Lung (tissue), 12 donors: ENCODE data around the gene CRK. TPM values are rescaled to one million over a fixed set of nuclear protein-coding genes. Genes with fewer than 3 reads are reported as not detected.
A peak's percentile ranks its signal among the peaks of the same experiment; 100 is the strongest.
"Not testable (repeated sequence)": the region's sequence is repeated elsewhere in the genome, so short reads cannot be mapped to it uniquely, and the experiment has no call there.

Experiments
- ATAC-seq: fragments of 200-7000 bp; cut with Tn5 transposase; one replicate; pipeline ENCODE4 v1.9.1; 2020; ENCODE audit warnings: moderate number of reproducible peaks; ENCODE audit not compliant: insufficient read depth, low FRiP score
- DNase-seq, 3 donors: peaks; one replicate each; pipeline ENCODE4 v3.0.0-alpha.2; 2013 to 2017
- H3K27ac ChIP-seq, 2 donors: one replicate each; pipeline ENCODE4 v1.5.1; 2013; ENCODE audit warnings: mild to moderate bottlenecking in 2 of 2, moderate library complexity in 2 of 2, control low read depth in 1 of 2, inconsistent platforms in 1 of 2, low read depth in 1 of 2, low read length in 1 of 2
- H3K27me3 ChIP-seq, 3 donors: one replicate each; pipeline ENCODE4 v1.5.1; 2013; ENCODE audit warnings: low read length in 2 of 3; ENCODE audit not compliant: control insufficient read depth in 3 of 3, insufficient read depth in 3 of 3
- H3K36me3 ChIP-seq, 4 donors: one replicate each; pipeline ENCODE4 v1.5.1; 2013; ENCODE audit warnings: low read length in 4 of 4, mild to moderate bottlenecking in 1 of 4, moderate library complexity in 1 of 4; ENCODE audit not compliant: control insufficient read depth in 4 of 4, insufficient read depth in 4 of 4
- H3K4me1 ChIP-seq, 5 donors: one replicate each; pipeline ENCODE4 v1.5.1; 2013; ENCODE audit warnings: low read length in 5 of 5, mild to moderate bottlenecking in 2 of 5, moderate library complexity in 1 of 5; ENCODE audit not compliant: control insufficient read depth in 5 of 5, insufficient read depth in 5 of 5
- H3K4me3 ChIP-seq: one replicate; pipeline ENCODE4 v1.5.1; 2013; ENCODE audit warnings: mild to moderate bottlenecking, control low read depth, moderate library complexity
- H3K9ac ChIP-seq, 2 donors: one replicate each; pipeline ENCODE4 v1.5.1; 2013; ENCODE audit warnings: low read length in 2 of 2, control low read depth in 1 of 2; ENCODE audit not compliant: insufficient read depth in 1 of 2
- H3K9me3 ChIP-seq, 4 donors: one replicate each; pipeline ENCODE4 v1.5.1; 2013; ENCODE audit warnings: low read length in 3 of 4, mild to moderate bottlenecking in 1 of 4, moderate library complexity in 1 of 4; ENCODE audit not compliant: control insufficient read depth in 4 of 4, insufficient read depth in 3 of 4
- CTCF ChIP-seq: IDR thresholded peaks from 2 replicates; pipeline ENCODE4 v1.5.1; 2012; ENCODE audit warnings: mild to moderate bottlenecking; ENCODE audit errors: control extremely low read depth, extremely low read depth
- WGBS, 2 donors: extraction: QIAGEN DNeasy Blood & Tissue Kit; methylation state at CpG; one replicate each; pipeline ENCODE4 v1.1.7; 2013; 5-methylcytosine and 5-hydroxymethylcytosine counted together
- polyA plus RNA-seq, 2 donors: library from polyadenylated mRNA; stranded (reverse); fragments of 200-250 nt; gene quantifications; one replicate each; pipeline ENCODE4 v1.2.1, GENCODE V29; 2013
- total RNA-seq, 2 donors: library from RNA; depleted of rRNA in 1 of 2; stranded (reverse); fragments of >200 nt in 1 of 2; gene quantifications; one replicate each; pipeline ENCODE4 v1.2.1, GENCODE V29; 2014 to 2021
- donor health status: control.
- donor health status: control.
- donor health status: Bipolar disorder and iron deficiency.
- donor health status: healthy.
- donor health status: DM: yes; HTN: yes; CAD: no.

CRK gene
- total and polyA plus RNA-seq, 4 donors: 29.3 to 67.5 (median 49.5) TPM

DNA sequence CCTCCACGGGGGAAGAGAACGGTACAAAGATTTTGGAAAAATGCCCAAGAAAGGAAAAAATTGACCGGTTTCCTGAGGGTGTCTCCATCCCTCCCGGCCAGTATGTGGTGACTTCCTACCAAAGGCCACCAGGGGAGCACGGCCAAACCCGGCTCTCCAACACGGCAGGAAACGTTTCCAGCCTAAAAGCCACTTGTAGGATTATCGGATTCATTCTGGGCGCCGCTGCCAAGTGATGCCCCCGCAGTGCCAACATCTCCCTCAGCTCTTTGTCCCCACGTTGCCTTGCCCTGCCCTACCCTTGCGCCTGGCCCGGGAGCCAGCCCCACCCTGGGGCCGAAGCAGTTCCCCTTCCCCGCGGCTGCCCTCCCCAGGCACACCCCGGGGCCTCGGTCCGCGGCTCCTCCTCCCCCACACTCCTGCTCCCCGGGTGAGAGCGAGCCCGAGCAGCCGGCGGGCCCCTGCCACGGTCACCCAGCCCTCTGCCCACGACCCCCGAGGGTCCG lies 688 bp downstream of the CRK start:
- Histone ChIP-seq H3K4me3 (peak overlapping the region; percentile 98), H3K4me1 (peaks cover 4 to 18% (median 8%) of the 10 kb centered on the region in 5 donors), H3K27me3 (no peaks in the 10 kb centered on the region), H3K36me3 (peaks cover 0 to 5% (median under 1%) of the 10 kb centered on the region in 4 donors), H3K9ac (peak overlapping the region; percentile 43 to 77), H3K9me3 (no peaks in the 10 kb centered on the region), H3K27ac (peak overlapping the region; percentile 99 to 100)
- DNase-seq (peak; percentile 74 to 78 (median 76)), ATAC-seq (peak; percentile 55)
- 0% methylated on average over 24 to 31 of the region's 31 CpGs for WGBS, 2 donors
- peak; percentile 0 for TF ChIP-seq CTCF

- Histone ChIP-seq H3K27ac (peak overlapping the region; percentile 99 to 100), H3K36me3 (peaks cover 0 to 5% (median 2%) of the 10 kb centered on the region in 4 donors), H3K27me3 (no peaks in the 10 kb centered on the region), H3K4me1 (peaks cover 4 to 21% (median 8%) of the 10 kb centered on the region in 5 donors), H3K4me3 (peak overlapping the region; percentile 98), H3K9ac (peak overlapping the region in 1 of 2 donors; percentile 77), H3K9me3 (no peaks in the 10 kb centered on the region)
- no peak for TF ChIP-seq CTCF
- DNase-seq: no peak
- 48 to 69% methylated on average over 9 of the region's 9 CpGs for WGBS, 2 donors
- no peak for ATAC-seq
Measured at GRCh38 chr17:1454541-1454940, 1.5 kb downstream of the CRK start.

DNA sequence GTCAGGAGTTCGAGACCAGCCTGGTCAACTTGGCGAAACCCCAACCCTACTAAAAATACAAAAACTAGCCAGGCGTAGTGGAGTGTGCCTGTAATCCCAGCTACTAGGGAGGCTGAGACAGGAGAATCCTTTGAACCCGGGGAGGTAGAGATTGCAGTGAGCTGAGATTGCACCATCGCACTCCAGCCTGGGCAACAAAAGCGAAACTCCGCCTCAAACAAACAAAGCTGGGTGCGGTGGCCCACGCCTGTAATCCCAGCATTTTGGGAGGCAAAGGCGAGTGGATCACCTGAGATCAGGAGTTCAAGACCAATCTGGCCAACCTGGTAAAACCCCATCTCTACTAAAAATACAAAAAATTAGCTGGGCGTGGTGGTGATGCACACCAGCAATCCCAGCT lies 2.3 kb downstream of the CRK start:
- DNase-seq, H3K27me3 ChIP-seq, ATAC-seq, H3K4me3 ChIP-seq, H3K9ac ChIP-seq, H3K9me3 ChIP-seq, H3K36me3 ChIP-seq: not testable (repeated sequence)
- Histone ChIP-seq H3K27ac (peak overlapping the region in 1 of 2 donors; percentile 12), H3K4me1 (peaks cover 4 to 27% (median 9%) of the 10 kb centered on the region in 5 donors)
- WGBS, 2 donors: 73 to 90% methylated on average over 11 of the region's 11 CpGs

GRCh38 chr17:1452836-1453235 lies 3.2 kb downstream of the CRK start:
- Histone ChIP-seq H3K9me3 (no peaks in the 10 kb centered on the region), H3K9ac (no peak overlapping the region), H3K27ac (peak overlapping the region in 1 of 2 donors; percentile 12), H3K4me1 (peaks cover 4 to 32% (median 9%) of the 10 kb centered on the region in 5 donors), H3K36me3 (peaks cover 0 to 8% (median 3%) of the 10 kb centered on the region in 4 donors), H3K4me3 (no peak overlapping the region), H3K27me3 (no peaks in the 10 kb centered on the region)
- WGBS, 2 donors: 63 to 83% methylated on average over 5 of the region's 5 CpGs
- no peak for ATAC-seq
- TF ChIP-seq CTCF: no peak
- no peak for DNase-seq

DNA sequence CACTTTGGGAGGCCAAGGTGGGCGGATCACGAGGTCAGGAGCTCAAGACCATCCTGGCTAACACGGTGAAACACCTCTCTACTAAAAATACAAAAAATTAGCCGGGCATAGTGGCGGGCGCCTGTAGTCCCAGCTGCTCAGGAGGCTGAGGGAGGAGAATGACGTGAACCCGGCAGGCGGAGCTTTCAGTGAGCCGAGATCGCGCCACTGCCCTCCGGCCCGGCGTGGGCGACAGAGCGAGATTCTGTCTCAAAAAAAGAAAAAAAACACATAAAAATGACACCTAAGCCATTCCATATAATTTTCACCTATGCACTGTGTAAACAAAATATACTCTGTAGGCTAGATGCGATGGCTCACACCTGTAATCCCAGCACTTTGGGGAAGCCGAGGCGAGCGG lies 5.8 kb downstream of the CRK start:
- ATAC-seq, H3K27me3 ChIP-seq, DNase-seq, H3K36me3 ChIP-seq, H3K9ac ChIP-seq, H3K9me3 ChIP-seq, H3K27ac ChIP-seq, H3K4me3 ChIP-seq: not testable (repeated sequence)
- peaks cover 4 to 33% (median 9%) of the 10 kb centered on the region in 5 donors for H3K4me1 ChIP-seq
- WGBS, 2 donors: 97 to 98% methylated on average over 20 to 21 of the region's 21 CpGs
